Mucosa of stomach (tissue), 1 donor: Measurements from ENCODE around the gene AMPD3.

Experiments
- H3K27me3 ChIP-seq: one replicate; pipeline ENCODE4 v1.7.0; 2013; ENCODE audit warnings: mild to moderate bottlenecking, low read length; ENCODE audit not compliant: control insufficient read depth, insufficient read depth
- H3K36me3 ChIP-seq: one replicate; pipeline ENCODE4 v1.7.0; 2013; ENCODE audit warnings: low read length; ENCODE audit not compliant: control insufficient read depth, insufficient read depth
- H3K4me1 ChIP-seq: one replicate; pipeline ENCODE4 v1.7.0; 2013; ENCODE audit warnings: mild to moderate bottlenecking, low read length; ENCODE audit not compliant: control insufficient read depth, insufficient read depth
- H3K4me3 ChIP-seq: one replicate; pipeline ENCODE4 v1.7.0; 2013; ENCODE audit warnings: low read length
- H3K9ac ChIP-seq: one replicate; pipeline ENCODE4 v1.7.0; 2013; ENCODE audit warnings: mild to moderate bottlenecking, low read length, moderate library complexity
- H3K9me3 ChIP-seq: one replicate; pipeline ENCODE4 v1.7.0; 2013; ENCODE audit warnings: mild to moderate bottlenecking, low read length, moderate library complexity; ENCODE audit not compliant: control insufficient read depth
- donor health status: Pancreatic carcinoma.

The AMPD3 gene

GRCh38 chr11:10497371-10498021, 42.4 kb downstream of the AMPD3 start:
- no peak overlapping the region for H3K4me3 ChIP-seq
- H3K4me1 ChIP-seq: no peaks in the 10 kb centered on the region
- no peak overlapping the region for H3K9ac ChIP-seq
- H3K36me3 ChIP-seq: no peaks in the 10 kb centered on the region
- H3K9me3 ChIP-seq: no peaks in the 10 kb centered on the region
- H3K27me3 ChIP-seq: no peaks in the 10 kb centered on the region

- no peak overlapping the region for H3K4me3 ChIP-seq
- no peak overlapping the region for H3K9ac ChIP-seq
- no peaks in the 10 kb centered on the region for H3K9me3 ChIP-seq
- H3K36me3 ChIP-seq: no peaks in the 10 kb centered on the region
- H3K4me1 ChIP-seq: no peaks in the 10 kb centered on the region
- no peaks in the 10 kb centered on the region for H3K27me3 ChIP-seq
These were observed 42.9 kb downstream of the AMPD3 start for GRCh38 chr11:10498022-10498400.

- no peak overlapping the region for H3K4me3 ChIP-seq
- H3K27me3 ChIP-seq: no peaks in the 10 kb centered on the region
- H3K9me3 ChIP-seq: no peaks in the 10 kb centered on the region
- no peak overlapping the region for H3K9ac ChIP-seq
- no peaks in the 10 kb centered on the region for H3K4me1 ChIP-seq
- no peaks in the 10 kb centered on the region for H3K36me3 ChIP-seq
These were observed 43.6 kb downstream of the AMPD3 start for GRCh38 chr11:10498426-10499250.

GRCh38 chr11:10499452-10499851, 44.4 kb downstream of the AMPD3 start:
- Histone ChIP-seq H3K9me3 (no peaks in the 10 kb centered on the region), H3K4me1 (no peaks in the 10 kb centered on the region), H3K9ac (no peak overlapping the region), H3K36me3 (no peaks in the 10 kb centered on the region), H3K4me3 (no peak overlapping the region), H3K27me3 (no peaks in the 10 kb centered on the region)

GRCh38 chr11:10499874-10500601, 45.0 kb downstream of the AMPD3 start:
- Histone ChIP-seq H3K27me3 (no peaks in the 10 kb centered on the region), H3K4me1 (no peaks in the 10 kb centered on the region), H3K36me3 (no peaks in the 10 kb centered on the region), H3K9ac (no peak overlapping the region), H3K9me3 (no peaks in the 10 kb centered on the region), H3K4me3 (no peak overlapping the region)

GRCh38 chr11:10500757-10501684, 46.0 kb downstream of the AMPD3 start:
- H3K4me3 ChIP-seq: no peak overlapping the region
- H3K9me3 ChIP-seq: no peaks in the 10 kb centered on the region
- H3K9ac ChIP-seq: no peak overlapping the region
- no peaks in the 10 kb centered on the region for H3K4me1 ChIP-seq
- H3K36me3 ChIP-seq: no peaks in the 10 kb centered on the region
- no peaks in the 10 kb centered on the region for H3K27me3 ChIP-seq

GRCh38 chr11:10502065-10502680, 47.1 kb downstream of the AMPD3 start:
- Histone ChIP-seq H3K4me3 (no peak overlapping the region), H3K36me3 (no peaks in the 10 kb centered on the region), H3K27me3 (no peaks in the 10 kb centered on the region), H3K9me3 (no peaks in the 10 kb centered on the region), H3K4me1 (no peaks in the 10 kb centered on the region), H3K9ac (no peak overlapping the region)

GRCh38 chr11:10502770-10503169, 47.7 kb downstream of the AMPD3 start:
- Histone ChIP-seq H3K27me3 (no peaks in the 10 kb centered on the region), H3K4me3 (no peak overlapping the region), H3K4me1 (no peaks in the 10 kb centered on the region), H3K9ac (no peak overlapping the region), H3K36me3 (no peaks in the 10 kb centered on the region), H3K9me3 (no peaks in the 10 kb centered on the region)

GRCh38 chr11:10503221-10503620, 48.2 kb downstream of the AMPD3 start:
- no peak overlapping the region for H3K9ac ChIP-seq
- no peaks in the 10 kb centered on the region for H3K4me1 ChIP-seq
- H3K4me3 ChIP-seq: no peak overlapping the region
- H3K9me3 ChIP-seq: no peaks in the 10 kb centered on the region
- H3K36me3 ChIP-seq: no peaks in the 10 kb centered on the region
- H3K27me3 ChIP-seq: no peaks in the 10 kb centered on the region

GRCh38 chr11:10503777-10504480, 48.9 kb downstream of the AMPD3 start:
- H3K36me3 ChIP-seq: no peaks in the 10 kb centered on the region
- H3K27me3 ChIP-seq: no peaks in the 10 kb centered on the region

GRCh38 chr11:10504490-10504889, 49.4 kb downstream of the AMPD3 start:
- H3K36me3 ChIP-seq: no peaks in the 10 kb centered on the region
- no peak overlapping the region for H3K9ac ChIP-seq
- H3K9me3 ChIP-seq: no peaks in the 10 kb centered on the region
- no peaks in the 10 kb centered on the region for H3K4me1 ChIP-seq
- no peaks in the 10 kb centered on the region for H3K27me3 ChIP-seq
- no peak overlapping the region for H3K4me3 ChIP-seq

More at GRCh38 chr11:10503777-10504480, 48.9 kb downstream of the AMPD3 start:
- H3K9ac ChIP-seq: no peak overlapping the region
- no peak overlapping the region for H3K4me3 ChIP-seq
- H3K9me3 ChIP-seq: no peaks in the 10 kb centered on the region
- no peaks in the 10 kb centered on the region for H3K4me1 ChIP-seq
